ENCODE data around the gene SIL1. TPM values are rescaled to one million over a fixed set of nuclear protein-coding genes. Genes with fewer than 3 reads are reported as not detected.
"Not testable (repeated sequence)": the region's sequence is repeated elsewhere in the genome, so short reads cannot be mapped to it uniquely, and the experiment has no call there.

The SIL1 gene
- total RNA-seq, 1 donor from 2014 or later = 16.1 TPM

GRCh38 chr5:139113892-139114291, 84.3 kb downstream of the SIL1 start:
- Mint-ChIP-seq H3K27ac (no peak overlapping the region), H3K4me3 (no peak overlapping the region), H3K27me3 (no peaks in the 10 kb centered on the region), H3K9me3 (peaks cover 3% of the 10 kb centered on the region), H3K36me3 (ENCODE audit: low read depth) (peaks cover 30% of the 10 kb centered on the region), H3K4me1 (no peaks in the 10 kb centered on the region)
- TF ChIP-seq CTCF (IDR thresholded peaks at IDR 0.05) = no peak
- intact Hi-C loops (cut with micrococcal nuclease) = no loop called here
- DNase-seq = no peak
- POLR2A ChIA-PET = no interaction called here
- ATAC-seq (ENCODE audit: low read depth) = no peak
- CTCF ChIA-PET = no interaction called here

DNA sequence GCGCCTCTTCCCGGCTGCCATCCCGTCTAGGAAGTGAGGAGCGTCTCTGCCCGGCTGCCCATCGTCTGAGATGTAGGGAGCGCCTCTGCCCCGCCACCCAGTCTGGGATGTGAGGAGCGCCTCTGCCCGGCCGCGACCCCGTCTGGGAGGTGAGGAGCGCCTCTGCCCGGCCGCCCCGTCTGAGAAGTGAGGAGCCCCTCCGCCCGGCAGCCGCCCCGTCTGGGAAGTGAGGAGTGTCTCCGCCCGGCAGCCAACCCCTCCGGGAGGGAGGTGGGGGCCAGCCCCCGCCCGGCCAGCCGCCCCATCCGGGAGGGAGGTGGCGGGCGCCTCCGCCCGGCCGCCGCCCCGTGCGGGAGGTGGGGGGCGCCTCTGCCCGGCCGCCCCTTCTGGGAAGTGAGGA, 85.8 kb downstream of the SIL1 start:
- CTCF ChIA-PET; H3K27me3 Mint-ChIP-seq; H3K27ac Mint-ChIP-seq; H3K4me3 Mint-ChIP-seq; DNase-seq; intact Hi-C loops (cut with micrococcal nuclease); POLR2A ChIA-PET; ATAC-seq (ENCODE audit: low read depth); H3K4me1 Mint-ChIP-seq; H3K9me3 Mint-ChIP-seq: not testable (repeated sequence)
- peaks cover 15% of the 10 kb centered on the region for H3K36me3 Mint-ChIP-seq (ENCODE audit: low read depth)

DNA sequence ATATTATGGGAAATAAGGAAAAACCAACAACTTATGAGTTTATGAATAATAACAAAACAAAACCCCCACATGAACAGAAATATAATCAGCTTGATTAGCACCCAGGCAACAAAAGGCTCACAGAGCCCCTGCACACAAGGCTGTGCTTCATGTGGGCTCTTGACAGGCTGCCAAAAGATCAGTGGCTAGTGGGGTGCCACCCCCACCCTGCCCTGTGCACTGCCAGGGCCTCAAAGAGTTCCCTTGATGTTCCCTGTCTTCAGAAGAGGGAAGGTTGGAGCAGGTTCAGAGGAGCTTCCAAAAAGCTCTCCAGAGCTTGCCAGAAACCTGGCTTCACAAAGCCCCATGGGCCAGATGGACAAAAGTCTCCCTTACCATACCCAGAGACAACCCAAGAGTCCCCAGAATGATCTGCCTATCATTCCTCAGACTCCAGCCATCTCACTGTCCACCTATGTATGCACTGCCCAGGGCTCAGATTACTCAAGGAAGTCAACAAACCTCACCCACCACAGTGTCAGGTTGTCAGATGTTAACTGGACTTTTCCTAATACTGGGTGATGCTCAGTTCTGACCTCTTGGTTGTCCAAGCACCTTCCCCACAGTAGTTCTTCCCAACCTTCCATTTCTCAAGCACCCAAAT, 87.5 kb downstream of the SIL1 start:
- ATAC-seq (ENCODE audit: low read depth) (no peak), DNase-seq (no peak)
- peaks cover 3% of the 10 kb centered on the region for H3K9me3 Mint-ChIP-seq
- no peaks in the 10 kb centered on the region for H3K27me3 Mint-ChIP-seq
- H3K27ac Mint-ChIP-seq = no peak overlapping the region
- no peak for TF ChIP-seq CTCF (IDR thresholded peaks at IDR 0.05)
- no peaks in the 10 kb centered on the region for H3K4me1 Mint-ChIP-seq
- CTCF ChIA-PET = no interaction called here
- H3K4me3 Mint-ChIP-seq = no peak overlapping the region
- intact Hi-C loops (cut with micrococcal nuclease) = no loop called here
- peaks cover 7% of the 10 kb centered on the region for H3K36me3 Mint-ChIP-seq (ENCODE audit: low read depth)
- POLR2A ChIA-PET = no interaction called here

DNA sequence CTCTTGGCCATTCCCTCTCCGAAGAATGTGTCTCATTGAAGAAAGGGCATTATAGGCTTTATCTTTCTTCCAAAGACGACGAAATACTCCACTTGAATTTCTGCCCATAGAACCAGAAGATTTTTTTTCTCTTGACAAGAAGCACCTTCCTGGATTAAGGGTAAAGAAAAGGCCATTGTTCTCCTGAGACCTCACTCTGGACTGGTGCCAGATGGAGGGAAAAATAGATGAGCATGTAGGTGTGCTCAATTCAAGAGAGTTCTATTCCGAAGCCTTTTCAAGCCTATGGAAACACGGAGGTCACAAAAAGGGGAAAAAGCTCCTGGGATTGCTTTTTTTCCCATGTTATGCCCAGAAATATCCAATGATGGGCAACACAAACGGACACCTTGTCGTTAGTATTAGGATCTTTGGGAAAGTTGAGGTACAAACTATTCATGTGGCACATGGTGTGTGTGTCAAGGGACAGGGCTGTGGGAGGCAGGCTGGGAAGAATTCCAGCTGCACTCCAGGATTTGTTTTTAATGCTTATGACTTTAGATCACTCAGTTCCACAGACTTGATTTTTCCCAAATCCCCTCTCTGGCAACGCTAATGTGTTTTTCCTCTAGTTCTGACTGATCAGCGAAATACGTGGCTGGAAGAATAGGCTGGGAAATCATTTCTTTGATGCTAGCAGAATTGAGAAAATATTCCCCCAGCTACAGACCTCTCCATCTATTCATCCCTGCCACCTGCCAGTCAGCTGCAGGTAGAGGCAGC, 89.9 kb downstream of the SIL1 start:
- ATAC-seq (ENCODE audit: low read depth) = no peak
- Mint-ChIP-seq H3K4me1 (no peaks in the 10 kb centered on the region), H3K36me3 (ENCODE audit: low read depth) (peaks cover under 1% of the 10 kb centered on the region), H3K9me3 (peaks cover under 1% of the 10 kb centered on the region), H3K4me3 (no peak overlapping the region), H3K27me3 (no peaks in the 10 kb centered on the region), H3K27ac (no peak overlapping the region)
- DNase-seq = no peak
- ChIA-PET CTCF (no interaction called here), POLR2A (no interaction called here)
- no peak for TF ChIP-seq CTCF (IDR thresholded peaks at IDR 0.05)
- intact Hi-C loops (cut with micrococcal nuclease) = no loop called here

DNA sequence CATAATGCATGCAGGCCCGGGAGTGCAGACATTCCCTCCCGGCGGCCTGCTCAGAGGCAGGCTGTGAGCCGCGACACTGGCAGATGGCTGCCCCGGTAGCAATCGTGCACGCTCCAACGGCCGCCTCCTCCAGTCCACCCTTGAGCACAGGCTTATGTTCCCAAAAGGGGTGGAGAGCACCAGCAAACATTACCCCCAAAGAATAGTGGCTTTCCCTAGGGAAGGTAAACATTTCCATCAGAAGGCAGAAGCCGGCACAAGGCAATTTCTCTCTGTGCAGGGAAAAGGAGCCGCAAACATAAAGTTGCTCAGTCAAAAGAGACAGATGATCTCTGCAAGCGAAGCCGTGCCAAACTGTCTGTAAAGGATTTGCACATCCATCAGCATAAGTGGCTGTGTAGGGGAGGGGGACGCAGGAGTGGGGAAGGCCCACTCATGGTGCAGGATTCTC, 92.5 kb downstream of the SIL1 start:
- no peaks in the 10 kb centered on the region for H3K4me1 Mint-ChIP-seq

More for the DNA sequence above, 92.5 kb downstream of the SIL1 start:
- no peaks in the 10 kb centered on the region for H3K9me3 Mint-ChIP-seq
- ChIA-PET POLR2A (no interaction called here), CTCF (no interaction called here)
- no peak for TF ChIP-seq CTCF (IDR thresholded peaks at IDR 0.05)
- intact Hi-C loops (cut with micrococcal nuclease) = no loop called here
- ATAC-seq (ENCODE audit: low read depth) (no peak), DNase-seq (no peak)
- H3K27me3 Mint-ChIP-seq = no peaks in the 10 kb centered on the region
- no peak overlapping the region for H3K27ac Mint-ChIP-seq
- no peaks in the 10 kb centered on the region for H3K36me3 Mint-ChIP-seq (ENCODE audit: low read depth)
- H3K4me3 Mint-ChIP-seq = no peak overlapping the region
